ENCODE measurements around the gene PRDM16. TPM values are rescaled to one million over a fixed set of nuclear protein-coding genes. Genes with fewer than 3 reads are reported as not detected.

Gene PRDM16
- not detected in 2 replicates for total RNA-seq (2014; rRNA removed; shearing (Covaris generic))

DNA sequence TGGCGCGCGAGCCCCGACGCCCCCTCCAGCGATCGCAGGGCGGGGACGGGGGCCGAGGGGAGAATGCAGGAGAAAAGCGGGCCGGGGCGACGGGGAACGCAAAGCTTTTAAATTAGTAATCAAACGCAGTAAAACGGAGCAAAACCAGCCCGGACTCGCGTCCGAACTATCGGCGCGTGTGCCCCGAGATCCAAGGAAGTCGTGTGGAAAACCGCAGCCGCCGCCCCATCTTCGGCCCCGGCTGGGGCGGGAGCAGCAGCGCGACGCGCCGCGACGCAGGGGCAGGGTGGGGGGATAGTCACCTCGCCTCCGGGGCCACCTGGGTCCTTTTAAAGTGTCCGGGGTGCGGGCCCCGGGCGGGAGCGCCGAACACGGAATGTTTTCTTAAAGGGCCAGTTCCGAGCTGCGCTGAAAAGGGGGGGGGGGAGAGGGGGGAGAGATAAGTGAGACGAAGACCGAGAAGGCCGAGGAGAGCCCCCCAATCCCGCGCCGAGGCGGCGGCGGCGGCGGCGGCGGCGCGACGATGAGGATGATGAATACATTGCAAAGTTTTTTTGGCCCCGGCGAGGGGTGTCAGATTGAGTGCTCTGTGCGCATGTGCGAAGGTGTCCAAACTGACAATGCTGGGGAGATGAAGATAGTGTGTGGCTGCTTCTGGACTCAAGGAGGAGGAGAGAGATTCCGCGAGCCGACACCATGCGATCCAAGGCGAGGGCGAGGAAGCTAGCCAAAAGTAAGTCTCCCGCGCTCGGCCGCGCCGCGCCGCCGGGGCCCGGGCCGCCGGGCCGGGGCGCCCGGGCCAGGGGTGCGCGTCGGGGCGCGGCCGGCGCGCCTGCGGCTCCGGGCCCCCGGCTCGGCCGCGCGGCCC is at the start of gene PRDM16:
TSS of gene PRDM16 (plus strand) at position 640 of the 868 bp plus-strand sequence. CDS start at position 697, 57 bp downstream.
- peak; percentile 12 for DNase-seq (ENCODE audit: low read depth)

DNA sequence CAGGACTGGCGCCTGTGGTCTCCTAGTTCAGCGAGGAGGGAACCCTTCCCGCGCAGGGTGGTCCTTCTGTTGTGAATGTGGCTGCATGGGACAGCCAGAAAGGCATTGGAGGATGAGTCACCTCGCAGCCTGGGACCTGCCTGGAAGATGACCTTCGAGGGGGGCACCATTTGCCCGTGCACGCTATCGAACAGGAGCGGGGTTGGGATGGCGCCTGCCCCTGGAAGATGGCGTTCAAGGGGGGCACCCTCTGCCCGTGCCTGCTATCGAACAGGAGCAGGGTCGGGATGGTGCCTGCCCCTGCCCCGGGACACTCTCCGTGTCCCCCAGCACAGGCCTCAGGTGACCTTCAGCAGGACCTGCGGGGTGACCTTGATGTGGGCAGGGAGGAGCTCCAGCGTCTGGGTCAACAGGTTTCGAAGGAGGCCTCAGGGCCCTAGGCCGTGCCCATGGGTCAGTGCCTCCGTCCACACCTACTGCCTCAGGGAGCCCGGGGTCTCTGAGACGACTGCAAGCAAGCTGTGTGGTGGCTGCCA is 49.4 kb upstream of the PRDM16 start:
- DNase-seq (ENCODE audit: low read depth), result no peak

DNA sequence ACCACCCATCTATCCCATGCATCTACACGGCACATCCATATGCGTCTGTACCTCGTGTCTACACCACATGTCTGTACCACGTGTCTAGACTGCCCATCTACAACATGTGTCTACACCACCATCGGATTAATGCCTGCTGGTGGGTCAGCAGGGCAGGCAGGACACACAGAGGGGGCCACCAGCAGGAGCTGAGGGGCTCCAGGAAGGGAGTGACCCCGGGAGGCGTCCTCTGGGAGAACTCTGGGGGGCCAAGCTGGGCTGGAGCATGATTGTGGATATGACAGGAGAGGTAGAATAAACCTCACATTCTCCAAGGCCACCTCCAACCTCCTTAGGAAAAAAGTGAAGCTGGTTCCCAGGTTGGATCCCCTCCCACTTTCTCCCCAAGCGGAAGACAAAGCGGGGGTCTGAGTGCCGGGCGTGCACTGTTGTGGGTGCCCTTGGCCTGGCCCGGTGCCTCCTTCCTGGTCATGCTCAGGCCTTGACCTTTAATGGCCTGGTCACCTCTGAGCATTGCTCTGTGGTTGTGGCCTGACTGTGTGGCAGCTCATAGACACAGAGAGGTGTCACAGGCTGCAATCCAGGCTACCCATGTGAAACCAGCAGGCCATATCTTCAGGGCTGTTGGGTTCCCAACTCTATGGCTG is 48.6 kb upstream of the PRDM16 start:
- DNase-seq (ENCODE audit: low read depth), result no peak

- no peak for DNase-seq (ENCODE audit: low read depth)
These were observed 47.8 kb upstream of the PRDM16 start, which contains the start of gene ACTRT2 for GRCh38 chr1:3021233-3021671. Gene ACTRT2 (plus strand): TSS chr1:3021467. CDS start chr1:3021687, 220 bp downstream.

DNA sequence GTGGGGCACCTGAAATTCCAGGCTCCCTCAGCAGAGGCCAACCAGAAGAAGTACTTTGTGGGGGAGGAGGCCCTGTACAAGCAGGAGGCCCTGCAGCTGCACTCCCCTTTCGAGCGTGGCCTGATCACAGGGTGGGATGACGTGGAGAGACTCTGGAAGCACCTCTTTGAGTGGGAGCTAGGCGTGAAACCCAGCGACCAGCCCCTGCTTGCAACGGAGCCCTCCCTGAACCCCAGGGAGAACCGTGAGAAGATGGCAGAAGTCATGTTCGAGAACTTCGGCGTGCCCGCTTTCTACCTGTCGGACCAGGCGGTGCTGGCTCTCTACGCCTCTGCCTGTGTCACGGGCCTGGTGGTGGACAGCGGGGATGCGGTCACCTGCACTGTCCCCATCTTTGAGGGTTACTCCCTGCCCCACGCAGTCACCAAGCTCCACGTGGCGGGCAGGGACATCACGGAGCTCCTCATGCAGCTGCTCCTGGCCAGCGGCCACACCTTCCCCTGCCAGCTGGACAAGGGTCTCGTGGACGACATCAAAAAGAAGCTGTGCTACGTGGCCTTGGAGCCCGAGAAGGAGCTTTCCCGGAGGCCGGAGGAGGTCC is 47.1 kb upstream of the PRDM16 start:
- no peak for DNase-seq (ENCODE audit: low read depth)

GRCh38 chr1:3022511-3022973 is 46.5 kb upstream of the PRDM16 start:
- no peak for DNase-seq (ENCODE audit: low read depth)

- no peak for DNase-seq (ENCODE audit: low read depth)
These were observed 46.0 kb upstream of the PRDM16 start for GRCh38 chr1:3022976-3023375.

DNA sequence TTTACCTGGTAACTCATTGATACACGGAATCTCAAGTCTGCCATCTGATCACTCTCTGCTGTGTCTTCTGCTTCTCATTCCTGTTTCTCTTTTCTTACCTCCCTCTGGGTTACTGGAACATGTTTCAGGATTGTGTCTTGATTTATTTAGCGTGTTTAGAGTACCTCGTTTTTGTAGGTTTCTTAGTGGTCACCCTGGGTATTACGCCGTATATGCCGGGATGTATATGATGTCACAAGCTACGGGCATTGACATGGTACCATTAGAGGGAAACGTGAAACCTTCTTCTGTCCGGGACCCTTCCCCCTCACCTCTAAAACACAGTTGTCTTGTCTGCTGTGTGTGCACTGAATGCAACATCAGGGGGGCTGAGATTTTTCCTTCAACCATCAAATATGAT is 45.0 kb upstream of the PRDM16 start:
- DNase-seq (ENCODE audit: low read depth), result no peak

GRCh38 chr1:3024588-3024987 is 44.4 kb upstream of the PRDM16 start:
- DNase-seq (ENCODE audit: low read depth), result no peak

GRCh38 chr1:3026124-3026523 is 42.9 kb upstream of the PRDM16 start:
- no peak for DNase-seq (ENCODE audit: low read depth)

DNA sequence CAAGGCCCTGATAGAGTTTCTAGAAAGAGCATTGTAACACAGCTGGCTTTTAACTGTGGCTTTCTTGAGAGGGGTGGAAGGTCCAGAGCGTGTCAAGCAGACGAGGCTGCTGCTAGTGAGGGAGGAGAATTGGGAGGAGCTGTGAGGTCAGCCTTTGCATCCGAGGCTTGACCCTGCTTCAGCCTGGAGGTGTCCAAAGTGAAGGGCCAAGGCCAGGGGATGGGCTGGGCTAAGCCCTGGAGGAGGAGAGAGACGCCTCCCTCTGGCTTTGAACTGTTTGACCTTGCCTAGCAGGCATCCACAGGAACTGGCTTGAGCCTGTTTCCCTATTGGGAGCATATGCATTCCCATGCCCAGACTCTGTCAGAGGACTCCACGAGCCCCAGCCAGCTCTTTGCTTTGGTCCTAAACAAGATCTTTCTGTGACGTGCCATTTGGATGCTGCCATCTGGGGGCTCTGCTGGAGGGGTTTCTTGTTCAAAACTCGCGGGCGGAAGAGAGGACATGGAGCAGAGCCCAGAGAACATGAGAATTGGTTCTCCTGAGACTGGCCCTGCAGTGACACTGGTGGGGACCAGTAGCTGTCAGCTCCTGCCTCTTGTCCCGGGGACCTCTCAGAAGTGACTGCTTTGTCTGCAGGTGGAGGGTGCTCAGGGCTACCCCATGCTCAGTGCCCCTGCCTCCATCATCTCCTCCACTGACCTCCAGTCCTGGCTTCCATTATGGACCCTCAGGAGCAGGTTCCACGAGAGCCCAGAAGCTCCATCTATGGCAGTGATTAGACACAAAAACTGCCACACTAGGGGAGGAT is 42.2 kb upstream of the PRDM16 start:
- DNase-seq (ENCODE audit: low read depth), result no peak

- no peak for DNase-seq (ENCODE audit: low read depth)
These were observed 41.2 kb upstream of the PRDM16 start for GRCh38 chr1:3027611-3028371.

DNA sequence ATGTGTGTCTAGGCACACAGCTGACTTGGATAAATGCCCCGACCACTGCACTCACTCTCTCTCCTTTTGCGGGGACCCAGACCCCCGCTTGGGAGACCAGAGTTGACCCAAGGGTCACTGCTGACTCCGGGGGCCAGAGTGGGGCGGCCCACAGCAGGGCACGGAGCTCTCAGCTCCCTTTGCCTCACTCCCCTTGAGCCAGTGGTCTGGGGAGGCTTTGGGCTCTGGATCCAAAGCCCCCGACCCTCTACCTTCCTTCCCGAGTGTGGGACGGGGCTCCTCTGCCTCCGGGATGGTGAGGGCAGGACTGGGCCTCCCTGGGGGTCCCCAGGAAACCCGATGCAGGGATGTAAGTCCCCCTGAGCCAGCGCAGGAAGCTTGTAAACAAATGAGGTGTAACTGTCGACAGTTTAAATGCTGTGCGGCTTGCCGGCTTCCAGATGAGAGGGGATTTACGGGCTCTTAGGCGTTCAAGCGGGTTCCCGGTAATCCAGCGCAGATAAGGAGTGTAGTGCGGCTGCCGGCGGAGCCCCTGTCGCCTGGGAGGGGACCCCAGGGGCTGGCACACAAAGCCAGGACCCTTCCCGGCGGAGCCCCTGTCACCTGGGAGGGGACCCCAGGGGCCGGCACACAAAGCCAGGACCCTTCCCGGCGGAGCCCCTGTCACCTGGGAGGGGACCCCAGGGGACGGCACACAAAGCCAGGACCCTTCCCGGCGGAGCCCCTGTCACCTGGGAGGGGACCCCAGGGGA is 40.3 kb upstream of the PRDM16 start:
- no peak for DNase-seq (ENCODE audit: low read depth)

DNA sequence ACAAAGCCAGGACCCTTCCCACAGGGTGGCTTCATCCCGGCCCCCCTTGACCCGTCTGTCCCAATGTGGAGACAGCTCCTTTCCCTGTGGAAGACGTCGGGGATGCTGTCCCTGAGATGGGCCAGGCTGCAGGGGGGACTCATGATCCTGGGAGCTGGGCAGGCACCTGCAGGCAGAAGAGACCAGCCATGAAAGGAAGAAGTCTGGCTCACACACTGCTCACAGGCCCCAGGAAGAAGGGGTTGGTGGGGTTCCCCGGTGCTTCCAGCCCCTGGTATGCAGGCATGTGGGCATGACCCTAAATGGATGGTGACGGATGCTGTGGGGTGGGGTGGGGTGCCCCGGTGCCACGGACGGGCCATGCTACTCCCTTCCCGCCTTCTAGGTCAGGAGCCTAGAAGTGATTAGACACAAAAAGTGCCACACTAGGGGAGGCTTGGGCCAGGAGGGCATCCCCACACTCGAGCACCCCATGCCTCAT is 39.5 kb upstream of the PRDM16 start:
- no peak for DNase-seq (ENCODE audit: low read depth)

DNA sequence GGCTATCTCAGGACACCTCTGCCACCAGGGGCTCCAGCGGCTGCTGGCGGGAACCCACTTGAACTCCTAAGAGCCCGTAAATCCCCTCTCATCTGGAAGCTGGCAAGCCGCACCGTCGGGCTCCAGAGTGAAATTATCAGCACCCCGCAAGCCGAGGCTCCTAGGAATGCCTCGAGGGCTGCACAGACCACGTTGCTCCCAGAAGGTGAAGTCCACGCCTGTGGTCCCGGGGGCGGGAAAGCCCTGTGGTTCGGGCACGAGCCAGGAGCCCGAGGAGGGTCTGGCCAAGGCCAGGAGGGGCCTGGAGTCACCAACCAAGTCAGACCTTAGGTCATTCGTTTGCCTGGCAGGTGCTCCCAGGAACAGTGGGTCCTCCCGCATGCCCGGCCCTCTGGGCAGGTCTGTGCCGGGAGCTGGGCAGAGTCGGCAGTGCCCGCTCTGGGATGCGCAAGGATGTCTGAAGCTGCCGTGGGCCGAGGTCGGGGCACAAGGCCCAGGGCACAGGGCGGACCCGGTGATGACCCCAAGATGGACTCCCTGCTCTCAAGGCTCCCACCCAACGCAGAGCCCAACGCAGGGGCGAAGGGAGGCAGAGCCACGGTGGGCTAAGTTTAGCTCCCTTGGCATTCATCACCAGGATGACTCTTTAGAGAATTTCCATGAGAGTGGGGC is 38.9 kb upstream of the PRDM16 start:
- no peak for DNase-seq (ENCODE audit: low read depth)

DNA sequence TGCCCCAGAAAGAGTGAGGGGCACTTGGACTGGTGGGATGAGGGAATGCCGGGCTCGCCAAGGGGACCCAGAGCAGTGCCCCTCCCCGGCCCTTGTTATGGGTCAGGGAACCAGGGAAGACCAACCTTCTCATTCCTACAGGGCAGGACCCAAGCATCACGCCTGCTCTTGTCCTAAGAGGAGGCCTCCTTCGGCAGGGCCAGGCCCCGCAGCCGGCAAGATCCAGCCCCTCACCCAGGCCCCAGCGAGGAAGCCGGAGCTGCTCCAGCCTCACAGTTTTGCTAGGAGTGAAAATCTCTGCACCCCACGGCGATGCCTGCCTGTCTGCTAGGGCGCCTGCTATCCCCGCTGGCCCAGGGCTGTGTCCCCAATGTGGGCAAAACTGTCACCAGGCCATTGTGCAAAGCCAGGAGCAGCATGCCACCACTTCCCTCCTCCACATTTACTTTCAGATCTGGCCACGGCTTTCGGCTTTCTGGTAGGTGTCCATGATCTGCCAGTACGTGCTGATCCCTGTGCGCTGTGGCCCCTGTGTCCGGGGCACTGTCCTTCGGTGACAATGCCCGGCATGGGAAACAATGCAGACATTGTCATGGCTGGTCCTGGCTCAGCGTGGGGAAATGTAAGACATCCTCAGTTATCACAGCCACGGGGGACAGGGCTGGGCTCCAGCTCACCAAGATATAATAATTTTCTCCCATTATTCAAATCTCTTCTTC is 38.2 kb upstream of the PRDM16 start:
- no peak for DNase-seq (ENCODE audit: low read depth)

DNA sequence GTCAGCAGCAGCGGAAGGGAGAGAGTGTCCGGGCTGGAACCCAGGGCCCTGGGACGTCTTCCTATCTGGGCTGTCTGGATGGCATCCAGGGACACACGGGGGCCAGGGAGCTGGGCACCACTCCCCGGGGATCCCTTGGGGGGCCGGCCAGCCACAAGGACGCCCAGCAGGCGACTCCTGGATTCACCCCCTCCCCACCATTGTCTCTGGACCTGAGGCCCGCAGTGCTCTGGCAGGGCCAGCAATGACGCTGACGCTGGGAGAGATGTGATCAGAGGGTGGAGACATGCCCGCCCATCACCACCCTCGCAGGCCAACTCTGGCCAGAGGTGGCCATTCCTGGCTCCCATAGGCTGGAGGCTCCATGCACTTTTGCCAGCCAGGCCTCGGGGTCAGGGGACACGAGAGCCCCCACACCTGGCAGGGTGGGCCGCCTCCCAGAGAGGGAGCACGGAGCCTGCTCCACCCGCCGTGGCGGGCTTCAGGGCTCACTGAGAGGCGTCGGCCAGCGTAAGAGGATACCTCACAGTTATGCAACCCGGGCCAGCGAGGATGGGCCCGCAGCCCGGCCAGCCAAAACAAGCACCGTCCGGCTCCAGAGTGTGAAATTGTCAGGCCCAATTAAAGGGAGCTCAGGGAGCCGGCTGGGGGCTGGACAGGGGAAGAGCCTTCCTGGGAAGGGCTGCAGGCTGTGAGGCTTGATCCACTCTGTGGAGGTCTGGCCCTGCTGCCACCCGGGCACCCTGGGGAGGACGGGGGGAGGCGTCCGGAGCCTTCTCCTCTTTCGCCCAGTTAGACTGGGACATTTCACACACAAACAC is 37.4 kb upstream of the PRDM16 start:
- no peak for DNase-seq (ENCODE audit: low read depth)

All from RPMI7951 (cell line).